NCI-H774 (cell line): ENCODE data around the gene SAFB2.
"Not testable (repeated sequence)": the region's sequence is repeated elsewhere in the genome, so short reads cannot be mapped to it uniquely, and the experiment has no call there.

Experiments used
- DNase-seq: peaks from one replicate; lab custom pipeline; 2025; lab: John Stamatoyannopoulos, UW

The SAFB2 gene

DNA sequence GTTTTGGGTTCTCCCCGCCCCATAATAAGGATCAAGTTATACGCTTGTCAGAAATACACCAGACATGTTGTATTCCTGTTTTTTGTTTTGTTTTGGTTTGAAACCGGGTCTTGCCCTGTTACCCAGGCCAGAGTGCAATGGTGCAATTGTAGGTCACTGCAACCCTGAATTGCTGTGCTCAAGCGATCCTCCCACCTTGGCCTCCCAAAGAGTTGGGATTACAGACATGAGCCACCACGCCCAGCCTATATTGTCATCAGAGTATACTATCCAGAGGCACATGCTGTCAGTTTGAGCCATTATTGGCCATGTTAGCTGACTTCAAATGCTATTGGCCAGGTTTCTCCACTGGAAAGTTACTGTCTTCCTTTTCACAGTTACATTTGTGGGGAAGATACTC lies 10.1 kb upstream of the SAFB2 start:
- DNase-seq: no peak

DNA sequence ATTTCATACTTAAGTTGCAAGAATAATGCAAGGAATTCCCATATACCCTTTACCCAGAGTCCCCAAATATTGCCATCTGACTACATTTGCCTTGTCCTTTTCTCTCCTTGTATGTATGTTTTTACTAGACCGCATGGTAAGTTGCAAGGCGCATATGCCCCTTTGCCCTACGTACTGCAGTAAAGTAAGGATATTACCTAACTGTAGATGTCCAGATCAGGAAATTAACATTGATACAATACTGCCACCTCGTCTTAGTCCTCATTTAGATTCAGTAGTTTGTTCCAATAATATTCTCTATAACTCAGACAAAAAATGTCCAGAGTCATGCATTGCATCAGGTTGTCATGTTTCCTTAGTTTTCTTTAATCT lies 9.7 kb upstream of the SAFB2 start:
- no peak for DNase-seq

DNA sequence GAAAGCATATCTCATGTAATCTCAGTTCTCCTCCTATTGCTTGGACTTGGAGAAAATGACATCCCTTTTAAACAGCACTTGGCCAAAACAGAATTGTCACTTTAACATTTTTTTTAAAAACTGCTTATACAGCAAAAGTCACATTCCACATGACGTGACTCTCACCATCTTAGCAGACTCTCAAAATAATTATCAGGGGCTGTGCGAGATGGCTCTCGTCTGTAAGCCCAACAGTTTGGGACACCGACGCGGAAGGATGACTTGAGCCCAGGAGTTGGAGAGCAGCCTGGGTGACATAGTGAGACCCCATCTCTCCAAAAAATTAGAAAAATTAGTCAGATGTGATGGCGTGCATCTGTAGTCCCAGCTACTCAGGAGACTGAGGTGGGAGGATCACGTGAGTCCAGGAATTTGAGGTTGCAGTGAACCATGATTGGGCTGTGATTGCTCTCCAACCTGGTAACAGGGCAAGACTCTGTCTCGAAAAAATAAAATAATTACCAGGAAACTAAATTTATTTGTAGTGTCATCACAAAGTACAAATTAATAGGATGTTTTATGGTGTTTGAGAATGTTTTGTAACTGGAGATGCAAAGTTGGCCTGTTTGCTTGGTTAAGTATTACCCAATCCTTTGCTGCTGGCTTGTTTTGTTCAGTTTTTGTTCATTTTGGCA lies 9.1 kb upstream of the SAFB2 start:
- DNase-seq: no peak

DNA sequence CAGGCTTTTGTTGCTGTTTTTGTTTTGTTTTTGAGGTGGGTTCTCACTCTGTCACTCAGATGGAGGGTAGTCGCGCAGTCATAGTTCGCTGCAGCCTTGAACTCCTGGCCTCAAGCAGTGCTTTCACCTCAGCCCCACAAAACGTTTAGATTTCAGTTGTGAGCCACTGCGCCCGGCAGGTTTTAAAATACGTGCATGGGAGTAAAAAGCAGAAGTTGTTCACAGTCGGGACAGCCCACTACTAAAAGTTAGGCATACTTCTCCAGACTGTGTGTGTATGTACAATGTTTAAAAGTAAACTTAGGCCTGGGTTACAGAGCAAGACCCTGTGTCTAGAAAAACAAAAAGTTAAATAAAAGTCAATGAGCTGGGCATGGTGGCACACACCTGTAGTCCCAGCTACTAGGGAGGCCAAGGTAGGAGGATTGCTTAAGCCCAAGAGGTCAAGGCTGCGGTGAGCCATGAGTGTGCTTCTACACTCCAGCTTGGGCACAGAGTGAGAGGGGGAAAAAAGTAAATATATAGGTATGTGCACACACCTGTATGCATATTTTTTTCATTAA lies 6.4 kb upstream of the SAFB2 start:
- DNase-seq: no peak

DNA sequence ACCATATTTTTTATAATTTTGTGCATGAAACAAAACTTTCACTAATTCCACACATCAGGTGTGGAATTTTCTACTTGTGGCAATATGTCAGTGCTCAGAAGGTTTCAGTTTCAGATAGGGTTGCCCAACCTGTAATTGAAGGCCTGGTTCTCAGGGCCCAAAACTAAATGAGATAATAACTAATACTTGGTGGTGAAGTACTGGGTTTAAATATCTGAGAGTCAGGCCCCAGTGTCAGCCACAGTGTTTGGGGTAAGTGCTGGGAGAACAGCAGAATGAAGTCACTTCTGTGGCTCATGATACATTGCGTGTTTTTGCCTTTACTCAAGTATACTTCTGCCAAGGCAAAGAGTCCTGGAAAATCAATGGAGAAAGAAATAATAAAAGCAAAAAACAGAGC lies 5.9 kb upstream of the SAFB2 start:
- no peak for DNase-seq

DNA sequence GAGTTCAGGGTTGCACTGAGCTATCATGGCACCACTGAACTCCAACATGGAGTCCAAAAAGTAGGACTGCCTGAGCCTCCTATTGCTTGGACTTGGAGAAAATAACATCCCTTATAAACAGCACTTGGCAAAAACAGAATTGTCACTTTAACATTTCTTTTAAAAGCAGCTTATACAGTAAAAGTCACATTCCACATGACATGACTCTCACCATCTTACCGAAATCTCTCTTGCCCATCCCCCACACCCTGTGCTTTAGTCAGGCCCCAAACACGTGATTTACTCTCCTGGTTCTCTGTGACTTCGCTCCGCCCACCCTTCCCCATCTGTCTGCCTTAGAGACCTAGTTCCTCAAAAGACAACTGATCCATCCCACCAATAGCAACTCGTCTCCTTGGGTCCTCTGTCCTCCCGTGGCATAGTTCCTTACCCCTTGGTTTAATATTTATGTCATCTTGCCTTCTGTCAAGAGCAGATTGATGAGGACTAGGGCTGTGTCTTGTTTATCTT lies 4.9 kb upstream of the SAFB2 start:
- no peak for DNase-seq

DNA sequence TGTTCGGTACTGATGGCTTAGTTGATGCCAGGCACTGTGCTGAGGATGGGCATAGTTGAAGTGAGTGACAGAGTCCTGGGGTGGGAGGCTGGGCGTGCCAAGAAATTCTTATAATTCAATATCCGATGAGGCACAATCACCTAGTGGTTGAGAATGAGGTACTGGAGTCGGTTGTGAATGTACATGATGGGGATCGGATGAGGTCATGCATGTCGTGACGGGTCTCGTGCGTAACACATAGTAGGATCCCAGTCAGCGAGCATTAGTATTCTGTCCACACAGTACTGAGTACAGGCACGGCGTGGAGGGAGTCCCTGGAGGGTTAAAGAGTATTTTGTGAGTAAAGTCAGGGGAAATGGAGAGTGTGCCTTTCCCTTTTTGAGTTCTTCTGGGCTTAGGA lies 3.1 kb upstream of the SAFB2 start:
- DNase-seq: no peak

DNA sequence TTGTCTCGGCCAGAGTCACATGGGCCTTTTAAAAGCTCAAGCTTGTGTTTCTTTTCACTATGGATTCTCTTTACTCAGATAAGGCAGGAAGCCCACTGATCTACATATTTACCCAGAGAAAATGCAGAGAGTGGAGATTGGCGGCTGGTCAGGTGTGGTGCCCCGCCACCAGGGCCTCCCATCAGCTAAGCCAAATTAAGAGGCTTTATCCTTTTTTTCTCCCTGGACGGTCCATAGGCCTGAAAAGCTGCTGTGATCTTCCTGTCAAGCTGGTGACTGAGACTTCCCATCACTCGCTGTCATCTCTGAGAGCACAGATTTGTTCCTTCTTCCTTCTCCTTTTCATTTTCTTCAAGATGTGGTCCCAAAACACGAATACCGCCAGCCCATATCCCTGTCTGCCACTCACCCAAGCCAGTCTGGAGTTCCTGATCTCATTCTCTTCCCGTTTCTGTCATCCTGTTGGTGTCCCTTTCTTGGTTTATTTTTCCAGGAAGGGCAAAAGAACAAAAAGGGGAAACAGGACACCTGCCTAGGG lies 2.2 kb upstream of the SAFB2 start:
- DNase-seq: no peak

DNA sequence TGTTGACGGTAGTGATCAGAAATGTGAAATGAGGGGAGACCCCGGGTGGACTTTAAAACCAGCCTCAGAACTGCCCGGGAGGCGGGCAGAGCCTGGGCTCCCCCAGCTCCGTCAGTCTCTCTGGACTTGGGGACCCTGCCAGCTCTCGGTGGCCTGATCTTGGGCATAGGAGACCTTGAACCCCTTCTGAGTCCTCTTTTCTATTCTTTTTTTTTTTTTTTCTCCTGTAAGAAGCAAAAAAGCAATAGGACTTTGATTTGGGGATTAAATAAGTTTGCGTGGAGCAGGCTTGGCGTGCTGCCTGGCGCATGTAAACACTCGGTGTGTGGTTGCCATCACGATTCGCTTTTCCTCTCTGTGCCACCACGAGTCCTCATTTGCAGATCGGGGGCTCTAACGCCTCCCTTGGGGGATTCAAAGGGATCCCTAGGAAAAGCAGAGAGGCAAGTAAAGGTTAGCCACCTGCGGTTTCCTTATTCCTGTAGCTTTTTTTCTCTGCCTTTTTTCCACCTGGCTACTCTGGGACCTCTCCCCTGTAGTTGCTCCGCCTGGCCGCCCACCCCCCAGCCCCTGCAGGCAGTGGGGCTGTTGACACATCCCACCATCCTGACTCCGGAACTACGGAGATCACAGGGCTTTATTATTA lies 1.6 kb upstream of the SAFB2 start:
- DNase-seq: no peak

DNA sequence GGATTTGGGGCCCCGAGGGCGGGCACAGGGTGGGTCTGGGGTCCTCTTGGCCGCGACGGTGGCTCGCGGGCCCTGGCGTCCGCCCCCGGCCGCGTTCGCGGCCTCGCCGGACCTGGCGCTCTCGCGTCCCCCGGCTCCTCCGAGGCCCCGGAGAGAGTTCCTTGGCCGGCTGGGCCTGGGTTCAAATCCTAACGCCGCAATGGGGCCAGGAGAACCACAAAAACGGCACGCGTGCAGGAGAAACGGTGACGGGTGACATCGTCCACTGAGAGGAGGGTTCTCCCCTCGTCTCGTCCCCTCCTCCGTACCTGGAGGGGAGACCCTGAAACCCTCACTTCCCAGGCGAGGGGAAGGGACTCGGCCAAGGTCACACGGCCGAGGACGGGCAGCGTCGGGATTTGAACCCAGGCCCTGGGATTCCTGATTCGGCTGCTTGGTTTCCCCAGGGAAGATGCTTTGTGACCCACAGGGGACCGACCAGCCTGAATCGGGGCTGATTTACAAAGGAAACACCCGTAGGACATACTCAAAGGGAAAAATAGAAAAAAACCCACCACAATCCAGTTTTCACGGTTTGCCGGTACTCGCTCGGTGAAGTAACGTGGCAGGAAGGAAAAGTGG lies 931 bp upstream of the SAFB2 start:
- DNase-seq: no peak

DNA sequence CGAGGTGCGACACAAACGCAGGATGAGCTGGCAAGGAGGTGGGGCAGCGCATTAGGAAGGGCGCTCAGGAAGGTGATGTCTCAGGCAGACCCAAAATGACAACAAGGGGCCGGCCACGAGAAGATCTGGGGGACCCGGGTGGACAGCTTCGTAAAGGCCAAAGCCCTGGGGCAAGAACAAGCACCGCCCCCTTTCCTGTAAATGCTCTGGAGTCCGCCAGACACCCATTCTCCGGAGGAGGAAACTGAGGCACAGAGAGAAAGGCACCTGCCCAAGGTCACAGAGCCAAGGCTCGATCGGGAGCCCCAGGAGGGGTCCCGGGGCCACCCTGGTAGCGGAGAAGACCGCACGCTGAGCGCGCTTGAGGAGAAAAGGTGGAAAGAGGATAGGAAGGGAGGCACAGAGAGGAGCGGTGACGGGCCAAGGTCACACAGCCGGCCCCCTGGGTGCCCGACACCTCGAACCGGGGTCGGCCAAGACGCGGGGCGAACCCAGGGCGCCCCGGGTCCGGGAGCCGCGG lies 571 bp downstream of the SAFB2 start:
- DNase-seq: no peak

DNA sequence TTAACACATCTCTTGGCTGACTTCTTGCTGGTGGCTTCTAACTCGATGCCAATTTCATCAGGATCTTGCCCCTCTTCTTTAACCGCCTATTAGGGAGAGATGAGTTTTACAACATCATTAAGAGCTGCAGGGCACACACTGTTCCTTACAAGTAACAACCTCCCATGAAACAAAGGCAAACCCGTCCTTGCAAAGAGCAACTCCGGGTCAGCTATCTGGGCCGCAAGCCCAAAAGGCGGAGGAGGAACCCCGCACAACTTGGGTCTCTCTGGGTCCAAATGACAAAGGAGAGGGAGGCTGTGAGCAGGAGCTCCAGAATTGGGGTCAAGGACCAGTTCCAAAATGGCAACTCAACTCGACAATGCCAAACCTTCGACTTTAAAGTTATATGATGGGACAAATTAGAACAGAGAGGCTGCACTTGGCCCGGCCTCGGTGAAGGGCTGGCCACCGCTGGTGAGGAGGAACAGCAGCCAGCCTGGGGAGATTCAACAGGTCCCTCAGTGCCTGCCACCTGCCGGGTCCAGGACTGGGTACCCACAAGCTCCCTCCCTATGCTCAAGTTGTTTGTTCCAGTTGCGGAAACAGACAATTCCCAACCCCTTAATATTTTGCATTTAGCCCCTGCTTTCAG lies 1.1 kb downstream of the SAFB2 start:
- no peak for DNase-seq

DNA sequence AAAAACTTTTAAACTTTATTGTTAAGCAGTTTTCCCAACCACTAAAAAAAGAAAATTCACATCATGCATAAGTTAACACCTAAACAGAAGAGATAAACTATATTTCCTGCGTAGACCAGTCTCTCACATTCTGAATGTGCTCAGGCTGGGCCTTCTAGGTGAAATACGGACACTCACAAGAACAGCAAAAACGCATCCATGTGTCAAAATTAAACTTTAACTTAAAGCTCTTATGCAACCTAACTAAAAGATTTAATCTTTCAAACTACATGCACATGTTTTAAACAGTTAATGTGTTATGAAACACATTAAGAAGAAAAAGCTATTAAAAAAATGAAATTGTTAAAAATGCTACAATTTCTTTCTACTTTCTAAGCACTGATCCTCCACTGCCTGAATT lies 2.6 kb downstream of the SAFB2 start:
- DNase-seq: no peak

DNA sequence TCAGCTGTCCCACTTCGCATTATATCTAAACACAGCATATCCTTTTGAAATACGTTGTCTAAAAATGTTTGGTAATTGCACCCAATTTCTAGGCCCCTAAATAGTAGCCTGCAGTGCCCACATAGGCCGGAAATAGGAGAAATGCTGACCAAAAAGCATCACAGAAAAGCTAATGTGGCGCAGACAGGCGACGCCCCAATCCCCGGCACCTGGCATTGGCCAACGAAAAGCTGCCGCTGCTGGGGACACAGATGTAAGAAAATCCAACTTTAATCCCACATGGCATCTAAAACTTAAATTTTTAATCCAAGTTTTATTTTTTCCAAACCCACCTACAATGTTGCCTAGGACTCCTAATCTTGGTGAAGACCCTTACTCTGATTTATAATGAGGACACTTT lies 4.0 kb downstream of the SAFB2 start:
- DNase-seq: no peak

DNA sequence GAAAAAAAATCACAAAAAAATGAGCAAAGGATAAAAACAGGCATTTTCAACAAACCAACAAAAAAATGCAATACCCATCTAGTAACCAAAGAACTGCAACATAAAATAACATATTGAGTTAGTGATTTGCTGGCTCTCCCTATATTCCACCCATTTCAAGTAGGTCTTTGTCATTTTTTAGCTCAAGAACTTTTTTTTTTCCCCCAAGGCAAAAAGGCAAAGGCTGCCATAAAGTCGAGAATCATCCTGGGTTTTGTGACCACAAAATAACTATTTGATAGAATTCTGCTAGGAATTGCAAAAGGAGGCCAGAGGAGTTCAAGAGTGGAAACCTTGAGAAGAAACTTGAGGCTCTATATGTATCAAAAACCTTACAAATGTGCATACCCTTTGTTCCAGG lies 5.5 kb downstream of the SAFB2 start:
- DNase-seq: no peak

DNA sequence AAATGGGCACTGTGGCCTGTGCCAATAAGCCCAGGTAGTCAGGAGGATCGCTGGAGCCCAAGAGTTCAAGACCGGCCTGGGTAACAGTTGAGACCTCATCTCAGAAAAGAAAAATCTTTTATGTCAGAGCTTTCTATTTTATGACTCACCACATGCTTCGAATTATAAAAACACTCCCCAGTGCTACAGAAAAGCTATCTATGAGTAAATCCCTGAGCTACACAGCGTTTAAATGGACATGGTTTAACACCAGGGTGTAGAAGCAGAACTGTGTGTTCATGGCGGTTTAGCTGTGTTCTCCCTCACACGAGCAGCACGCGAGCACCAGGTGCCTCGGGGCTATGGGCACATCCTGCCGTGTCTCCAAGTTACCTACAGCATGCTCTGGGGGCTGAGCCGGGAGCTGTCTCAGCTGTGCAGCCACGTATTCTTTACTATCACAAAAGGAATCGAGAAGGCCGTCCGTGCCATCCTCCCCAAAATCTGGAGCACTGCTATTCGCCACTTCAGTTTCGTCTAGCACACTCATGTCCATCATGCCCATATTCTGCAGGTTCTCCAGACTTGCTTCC lies 6.7 kb downstream of the SAFB2 start:
- no peak for DNase-seq

DNA sequence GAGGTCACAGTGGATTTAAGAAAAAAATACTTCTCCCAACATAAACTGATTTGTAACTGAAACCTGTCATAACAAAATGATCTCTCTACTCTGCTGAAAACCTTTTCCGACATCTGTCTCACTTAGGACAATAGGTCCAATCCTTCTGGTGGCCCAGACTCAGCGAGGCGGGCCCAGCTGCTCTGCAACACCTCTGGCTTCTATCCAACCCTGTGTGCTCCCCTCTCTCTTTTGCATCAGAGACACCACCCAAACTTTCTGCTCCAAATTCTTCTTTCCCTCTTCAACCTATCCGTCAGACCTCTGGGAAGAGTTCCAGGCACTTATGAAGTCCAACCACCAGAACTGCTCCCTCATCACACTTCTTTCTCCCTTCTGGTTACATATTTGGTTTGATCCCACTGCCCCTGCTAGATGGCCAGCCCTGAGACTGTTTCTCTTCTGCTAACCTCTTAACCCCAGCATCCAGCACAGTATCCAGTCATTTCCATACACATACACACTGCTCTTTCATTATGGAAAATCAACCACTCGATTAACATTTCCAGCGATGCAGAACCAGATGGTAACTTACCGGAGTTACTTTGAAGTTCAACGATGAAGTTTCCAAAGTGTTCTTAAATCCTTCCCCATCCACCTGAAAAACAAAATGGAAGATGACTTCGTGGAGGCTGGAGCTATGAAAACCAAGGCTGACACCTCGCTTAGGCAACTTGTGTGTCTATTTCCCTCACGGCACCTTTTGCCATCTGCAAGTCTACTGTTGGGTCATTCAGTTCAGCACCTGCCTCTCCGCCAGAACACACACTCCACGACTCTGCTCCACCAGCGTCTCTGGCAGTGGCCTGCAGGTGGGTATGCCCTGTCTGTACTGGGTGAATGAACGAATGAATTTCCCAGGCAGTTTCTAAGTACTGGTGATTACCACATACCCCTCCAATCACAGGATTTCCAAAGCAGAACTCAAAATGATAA lies 9.4 kb downstream of the SAFB2 start:
- no peak for DNase-seq

DNA sequence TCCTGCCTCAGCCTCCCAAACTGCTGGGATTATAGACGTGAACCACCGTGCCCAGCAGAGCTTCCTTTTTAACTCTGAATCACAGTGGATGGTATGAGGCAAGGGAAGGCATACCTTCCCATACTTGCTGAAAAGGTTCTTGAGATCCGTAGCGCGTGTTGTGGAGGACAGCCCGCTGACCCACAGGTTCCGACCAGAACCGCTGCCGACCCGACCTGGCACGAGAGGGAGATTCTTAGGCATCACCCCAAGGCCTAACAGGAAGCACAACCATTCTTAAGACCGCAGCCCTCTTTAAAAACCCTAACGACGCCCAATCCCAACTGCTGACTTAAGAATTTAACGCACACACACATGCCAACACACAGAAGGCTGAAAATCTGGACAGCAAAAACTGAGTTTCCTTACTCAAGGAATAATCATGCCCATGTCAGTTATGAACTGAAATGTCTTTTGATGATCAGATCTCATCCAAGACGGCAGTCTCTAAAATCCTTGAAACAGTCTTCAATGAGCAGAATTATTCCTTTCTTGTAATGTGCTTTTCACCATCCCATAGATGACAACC lies 12.6 kb downstream of the SAFB2 start:
- no peak for DNase-seq

DNA sequence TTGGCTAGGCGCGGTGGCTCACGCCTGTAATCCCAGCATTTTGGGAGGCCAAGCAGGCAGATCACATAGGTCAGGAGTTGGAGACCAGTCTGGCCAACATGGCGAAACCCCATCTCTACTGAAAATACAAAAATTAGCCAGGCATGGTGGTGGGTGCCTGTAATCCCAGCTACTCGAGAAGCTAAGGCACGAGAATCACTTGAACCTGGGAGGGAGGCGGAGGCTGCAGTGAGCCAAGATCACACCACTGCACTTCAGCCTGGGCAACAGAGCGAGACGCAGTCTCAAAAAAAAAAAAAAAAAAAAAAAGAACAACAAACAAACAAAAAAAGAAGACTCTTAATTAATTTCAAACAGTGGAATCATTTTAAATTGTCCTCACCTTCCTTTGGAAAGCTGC lies 13.8 kb downstream of the SAFB2 start:
- not testable (repeated sequence) for DNase-seq

DNA sequence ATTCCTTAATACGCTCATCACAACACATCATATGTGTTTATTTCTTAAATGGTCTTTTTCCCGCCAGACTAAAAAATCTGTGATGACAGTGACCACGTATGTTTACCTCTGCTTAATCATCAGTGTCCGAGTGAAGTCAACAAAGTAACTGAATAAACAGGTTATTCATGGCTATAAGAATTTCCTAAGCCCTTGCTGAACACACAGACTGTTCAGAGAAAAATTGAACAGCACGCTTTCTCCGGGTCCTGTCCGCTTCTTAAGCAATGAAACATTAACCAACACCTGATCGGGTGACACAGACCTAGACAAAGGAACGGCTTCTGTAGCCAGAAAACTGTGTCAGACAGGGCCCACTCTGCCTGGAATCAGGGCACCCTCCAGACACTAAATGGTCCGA lies 14.3 kb downstream of the SAFB2 start:
- no peak for DNase-seq
